HFF-Myc (cell line): ENCODE data around the gene RSPH3.

Experiments used
- DNase-seq: peaks from one replicate; pipeline ENCODE4 v3.0.0-alpha.2; 2011; ENCODE audit warnings: low read depth; ENCODE audit errors: extremely low read depth
- H3K4me3 ChIP-seq: replicated peaks from 2 replicates; pipeline ENCODE4 v1.5.1; 2011; ENCODE audit warnings: low read depth, mild to moderate bottlenecking, control low read depth, low read length
- CTCF ChIP-seq: IDR thresholded peaks from 2 replicates; pipeline ENCODE4 v1.5.1; 2012; ENCODE audit warnings: mild to moderate bottlenecking, low read depth, low read length, control low read depth; ENCODE audit errors: missing control alignments

The RSPH3 gene

GRCh38 chr6:158933079-158933595, 66.9 kb downstream of the RSPH3 start:
- H3K4me3 ChIP-seq: no peak overlapping the region
- DNase-seq: no peak
- no peak for TF ChIP-seq CTCF

GRCh38 chr6:158928068-158928467, 71.9 kb downstream of the RSPH3 start:
- DNase-seq: no peak
- no peak overlapping the region for H3K4me3 ChIP-seq
- no peak for TF ChIP-seq CTCF

GRCh38 chr6:158926414-158926813, 73.6 kb downstream of the RSPH3 start:
- TF ChIP-seq CTCF: no peak
- no peak overlapping the region for H3K4me3 ChIP-seq

GRCh38 chr6:158924499-158925455, 75.2 kb downstream of the RSPH3 start:
- H3K4me3 ChIP-seq: no peak overlapping the region
- DNase-seq: no peak
- TF ChIP-seq CTCF: no peak

More at GRCh38 chr6:158926414-158926813, 73.6 kb downstream of the RSPH3 start:
- no peak for DNase-seq

GRCh38 chr6:158923805-158924498, 76.0 kb downstream of the RSPH3 start:
- no peak overlapping the region for H3K4me3 ChIP-seq
- TF ChIP-seq CTCF: no peak
- no peak for DNase-seq
